RWPE1 (cell line): ENCODE measurements around the gene RUNX3.

Source experiments
- CTCF ChIA-PET: fragments of 350-600 bp; sonication (Branson Sonifier 250); formaldehyde crosslinking; extraction: SDS; loops from one replicate; lab custom pipeline; 2021; lab: Yijun Ruan, JAX
- POLR2A ChIA-PET: fragments of 400-600 bp; formaldehyde crosslinking; extraction: SDS; loops from one replicate; lab custom pipeline; 2020; ENCODE audit warnings: antibody characterized with exemption; ENCODE audit not compliant: low non-redundant PET; lab: Yijun Ruan, JAX
- DNase-seq: peaks from one replicate; pipeline ENCODE4 v3.0.0; 2012; ENCODE audit warnings: low spot score
- H3K27ac ChIP-seq: fragments of 450-650 bp; 2 replicates; pipeline ENCODE4 v1.5.1; 2017
- CTCF ChIP-seq: fragments of 450-650 bp; conservative IDR thresholded peaks from 2 replicates; pipeline ENCODE4 v1.5.1; 2017; ENCODE audit warnings: low read depth, mild to moderate bottlenecking

The RUNX3 gene

GRCh38 chr1:24960071-24960801, 30.2 kb upstream of the RUNX3 start:
- ChIA-PET POLR2A (no interaction called here), CTCF (interaction anchor here (1.0 to 1.9 kb wide), 2 partner anchors 28 to 77 kb away, joined by 3 to 6 read pairs; no protein-coding TSS in a partner anchor)
- H3K27ac ChIP-seq: no peak overlapping the region
- no peak for DNase-seq
- no peak for TF ChIP-seq CTCF

GRCh38 chr1:24959623-24959975, 29.5 kb upstream of the RUNX3 start:
- no peak overlapping the region for H3K27ac ChIP-seq
- POLR2A ChIA-PET: no interaction called here
- no peak for DNase-seq
- CTCF ChIA-PET: interaction anchor here (1.0 to 1.9 kb wide), 2 partner anchors 27 to 78 kb away, joined by 3 to 6 read pairs; no protein-coding TSS in a partner anchor
- TF ChIP-seq CTCF: no peak

GRCh38 chr1:24958766-24959622, 28.9 kb upstream of the RUNX3 start:
- H3K27ac ChIP-seq: no peak overlapping the region
- DNase-seq: no peak
- ChIA-PET CTCF (interaction anchor here (1.0 to 1.9 kb wide), 2 partner anchors 26 to 79 kb away, joined by 3 to 6 read pairs; no protein-coding TSS in a partner anchor), POLR2A (no interaction called here)
- no peak for TF ChIP-seq CTCF

- H3K27ac ChIP-seq: no peak overlapping the region
- ChIA-PET CTCF (interaction anchor here (1.9 kb wide), 1 partner anchor 79 kb away, joined by 6 read pairs; no protein-coding TSS in a partner anchor), POLR2A (no interaction called here)
- no peak for TF ChIP-seq CTCF
- DNase-seq: no peak
Measured at GRCh38 chr1:24957808-24958752, 28.0 kb upstream of the RUNX3 start.

GRCh38 chr1:24957016-24957807, 27.1 kb upstream of the RUNX3 start:
- TF ChIP-seq CTCF: no peak
- POLR2A ChIA-PET: no interaction called here
- no peak for DNase-seq
- H3K27ac ChIP-seq: no peak overlapping the region
- CTCF ChIA-PET: no interaction called here
